PC-3 (cell line): Measurements from ENCODE around the gene KCNQ2. TPM values are rescaled to one million over a fixed set of nuclear protein-coding genes. Genes with fewer than 3 reads are reported as not detected.

Experiments
- ATAC-seq: fragments of 200-7000 bp; cut with Tn5 transposase; 2 replicates; pipeline ENCODE4 v1.9.1; 2020; ENCODE audit warnings: mild to moderate bottlenecking, moderate library complexity
- BruUV-seq: library from RNA; stranded (reverse); fragments of 400-500 nt; replicated peaks from 2 replicates; lab custom pipeline; 2021; lab: Mats Ljungman, UMichigan
- CTCF ChIA-PET: fragments of 300-600 bp; sonication (Branson Sonifier 250); formaldehyde crosslinking; loops from one replicate; lab custom pipeline; 2022; ENCODE audit warnings: antibody characterized with exemption; lab: Charles Lee
- POLR2A ChIA-PET: fragments of 300-600 bp; sonication (Branson Sonifier 250); formaldehyde crosslinking; loops from one replicate; lab custom pipeline; 2022; ENCODE audit warnings: antibody characterized with exemption; ENCODE audit not compliant: unreplicated experiment; lab: Charles Lee
- DNase-seq: peaks from one replicate; pipeline ENCODE4 v3.0.0-alpha.2; 2015
- H2AFZ ChIP-seq: fragments of 300-600 bp; sonication (generic); 2 replicates; pipeline ENCODE4 v1.6.0; 2016; ENCODE audit warnings: antibody characterized with exemption, low read length
- H3F3A ChIP-seq: fragments of 300-600 bp; sonication (generic); one replicate; pipeline ENCODE4 v1.6.0; 2017; ENCODE audit warnings: antibody characterized with exemption, low read length, control low read depth, mild to moderate bottlenecking; ENCODE audit not compliant: unreplicated experiment
- H3K27ac ChIP-seq: fragments of 300-600 bp; sonication (generic); 2 replicates; pipeline ENCODE4 v1.5.1; 2016; ENCODE audit warnings: mild to moderate bottlenecking, low read length
- H3K27me3 ChIP-seq: fragments of 300-600 bp; sonication (generic); 2 replicates; pipeline ENCODE4 v1.6.1; 2016; ENCODE audit warnings: low read length, mixed read lengths
- H3K36me3 ChIP-seq: fragments of 300-600 bp; sonication (generic); 2 replicates; pipeline ENCODE4 v1.6.1; 2016; ENCODE audit warnings: low read depth, mixed run types, low read length, mixed read lengths
- H3K4me1 ChIP-seq: fragments of 300-600 bp; sonication (generic); 2 replicates; pipeline ENCODE4 v1.5.1; 2016; ENCODE audit warnings: low read length; ENCODE audit not compliant: insufficient read depth
- H3K4me2 ChIP-seq: fragments of 300-600 bp; sonication (generic); 2 replicates; pipeline ENCODE4 v1.6.0; 2016; ENCODE audit warnings: low read length
- H3K4me3 ChIP-seq: fragments of 300-600 bp; sonication (generic); 2 replicates; pipeline ENCODE4 v1.5.1; 2016; ENCODE audit warnings: mild to moderate bottlenecking, low read length, mixed read lengths
- H3K79me2 ChIP-seq: fragments of 300-600 bp; sonication (generic); 2 replicates; pipeline ENCODE4 v1.6.1; 2017; ENCODE audit warnings: low read length, mixed read lengths
- H3K9ac ChIP-seq: fragments of 300-600 bp; sonication (generic); 2 replicates; pipeline ENCODE4 v1.6.0; 2016; ENCODE audit warnings: mild to moderate bottlenecking, low read length
- H3K9me2 ChIP-seq: fragments of 300-600 bp; sonication (generic); replicated peaks from 2 replicates; pipeline ENCODE4 v1.6.1; 2016; ENCODE audit warnings: mixed run types, low read length, mixed read lengths
- H3K9me3 ChIP-seq: fragments of 300-600 bp; sonication (generic); 2 replicates; pipeline ENCODE4 v1.6.1; 2016; ENCODE audit warnings: low read length, mixed read lengths
- H4K20me1 ChIP-seq: fragments of 300-600 bp; sonication (generic); 2 replicates; pipeline ENCODE4 v1.6.1; 2016; ENCODE audit warnings: low read length, mixed read lengths
- EZH2 ChIP-seq: fragments of 300-600 bp; sonication (generic); IDR thresholded peaks from one replicate; pipeline ENCODE4 v1.6.1; 2017; ENCODE audit warnings: antibody characterized with exemption, mild to moderate bottlenecking, low read length; ENCODE audit not compliant: unreplicated experiment
- EZH2phosphoT487 ChIP-seq: fragments of 300-600 bp; sonication (generic); IDR thresholded peaks from 2 replicates; pipeline ENCODE4 v1.6.1; 2018; ENCODE audit warnings: mild to moderate bottlenecking, antibody characterized with exemption, low read length, borderline replicate concordance
- intact Hi-C: fragments of 100-400 bp; cut with micrococcal nuclease; formaldehyde crosslinking; loops from 2 replicates; pipeline ENCODE4 v1.9.0; 2023
- total RNA-seq: library from RNA; depleted of rRNA; stranded (reverse); fragments of >200 nt; gene quantifications from 2 replicates; pipeline ENCODE4 v1.2.3, GENCODE V29; 2014
- TF ChIP-seq, protein P1 (sequence below): fragments of 300-600 bp; sonication (generic); conservative IDR thresholded peaks from 2 replicates; pipeline ENCODE4 v1.5.1; 2017; ENCODE audit warnings: antibody characterized with exemption, low read depth, mild to moderate bottlenecking, low read length

KCNQ2 gene
- total RNA-seq, 1 experiment from 2014 or later: not detected

DNA sequence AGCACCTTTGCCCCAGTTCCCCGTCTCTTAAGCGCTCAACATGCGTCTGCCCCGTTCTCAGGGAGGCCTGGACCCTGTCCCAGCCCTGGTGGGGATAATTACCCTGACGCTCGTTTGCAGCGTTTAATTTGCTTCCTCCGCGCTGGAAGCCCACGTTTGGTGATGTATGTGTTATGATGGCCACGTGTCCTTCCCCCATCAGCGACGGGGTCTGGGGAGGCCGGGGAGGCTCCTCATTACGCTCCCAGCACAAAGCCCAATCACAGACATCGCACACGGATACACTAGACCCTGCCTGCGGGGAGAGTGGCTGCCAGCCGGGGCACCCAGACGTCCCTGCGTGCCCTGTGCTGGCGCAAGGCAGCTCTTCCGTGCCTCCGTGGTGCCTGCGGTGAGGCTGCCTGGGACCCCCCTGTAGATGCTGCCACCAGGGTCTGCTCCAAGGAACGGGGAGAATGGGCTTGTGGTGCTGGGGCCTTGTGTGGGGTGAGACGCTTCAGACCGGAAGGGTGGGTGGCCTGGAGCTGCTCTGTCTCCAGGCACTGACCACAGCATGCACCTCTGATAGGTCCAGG is 101.1 kb downstream of the KCNQ2 start:
- ChIA-PET CTCF (no interaction called here), POLR2A (no interaction called here)
- H3F3A ChIP-seq: no peaks in the 10 kb centered on the region
- no peak for ATAC-seq
- H3K79me2 ChIP-seq: no peaks in the 10 kb centered on the region
- H3K9me2 ChIP-seq: no peaks in the 10 kb centered on the region
- BruUV-seq: no TSS peak
- no peaks in the 10 kb centered on the region for H3K9me3 ChIP-seq
- no peaks in the 10 kb centered on the region for H4K20me1 ChIP-seq
- DNase-seq: no peak
- no peak overlapping the region for H2AFZ ChIP-seq
- no peaks in the 10 kb centered on the region for H3K4me1 ChIP-seq
- H3K27me3 ChIP-seq: peaks cover 45% of the 10 kb centered on the region
- no peaks in the 10 kb centered on the region for H3K36me3 ChIP-seq
- no peak overlapping the region for H3K4me2 ChIP-seq
- no peak overlapping the region for H3K27ac ChIP-seq
- H3K4me3 ChIP-seq: no peak overlapping the region
- TF ChIP-seq EZH2 (no peak), EZH2phosphoT487 (no peak)
- TF ChIP-seq, protein P1, sequence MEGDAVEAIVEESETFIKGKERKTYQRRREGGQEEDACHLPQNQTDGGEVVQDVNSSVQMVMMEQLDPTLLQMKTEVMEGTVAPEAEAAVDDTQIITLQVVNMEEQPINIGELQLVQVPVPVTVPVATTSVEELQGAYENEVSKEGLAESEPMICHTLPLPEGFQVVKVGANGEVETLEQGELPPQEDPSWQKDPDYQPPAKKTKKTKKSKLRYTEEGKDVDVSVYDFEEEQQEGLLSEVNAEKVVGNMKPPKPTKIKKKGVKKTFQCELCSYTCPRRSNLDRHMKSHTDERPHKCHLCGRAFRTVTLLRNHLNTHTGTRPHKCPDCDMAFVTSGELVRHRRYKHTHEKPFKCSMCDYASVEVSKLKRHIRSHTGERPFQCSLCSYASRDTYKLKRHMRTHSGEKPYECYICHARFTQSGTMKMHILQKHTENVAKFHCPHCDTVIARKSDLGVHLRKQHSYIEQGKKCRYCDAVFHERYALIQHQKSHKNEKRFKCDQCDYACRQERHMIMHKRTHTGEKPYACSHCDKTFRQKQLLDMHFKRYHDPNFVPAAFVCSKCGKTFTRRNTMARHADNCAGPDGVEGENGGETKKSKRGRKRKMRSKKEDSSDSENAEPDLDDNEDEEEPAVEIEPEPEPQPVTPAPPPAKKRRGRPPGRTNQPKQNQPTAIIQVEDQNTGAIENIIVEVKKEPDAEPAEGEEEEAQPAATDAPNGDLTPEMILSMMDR: no peak
- intact Hi-C loops: no loop called here
- H3K9ac ChIP-seq: no peak overlapping the region

DNA sequence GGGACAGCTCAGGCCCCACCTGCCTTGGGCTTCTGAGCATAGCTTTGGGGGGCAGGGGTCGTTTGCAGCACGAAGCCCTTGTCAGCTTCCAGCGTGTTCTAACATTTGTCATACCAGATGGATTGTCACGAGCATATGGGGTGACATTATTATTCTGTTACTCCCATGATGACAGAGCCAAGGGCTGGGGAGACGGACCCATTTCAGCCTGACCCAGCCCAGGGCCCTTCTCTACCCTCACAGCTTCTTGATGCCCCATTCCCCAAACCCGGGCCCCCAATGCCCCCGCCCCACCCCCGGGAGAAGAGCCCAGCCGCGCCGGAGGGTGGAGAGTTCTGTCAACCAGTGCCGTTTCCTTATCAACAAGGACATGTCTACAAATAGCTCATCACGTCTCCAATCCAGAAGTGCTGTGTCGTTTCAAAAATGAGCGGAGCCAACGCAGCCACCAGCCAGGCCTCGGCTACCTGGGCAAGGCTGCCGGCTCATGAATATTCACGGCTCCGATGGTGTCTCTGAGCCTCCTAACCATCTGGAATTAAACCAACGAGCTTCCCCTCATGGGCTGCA is 101.8 kb downstream of the KCNQ2 start:
- H2AFZ ChIP-seq: no peak overlapping the region
- no peaks in the 10 kb centered on the region for H3K9me3 ChIP-seq
- H3K27ac ChIP-seq: no peak overlapping the region
- TF ChIP-seq EZH2phosphoT487 (no peak), EZH2 (no peak)
- TF ChIP-seq, protein P1: no peak
- no peaks in the 10 kb centered on the region for H3K4me1 ChIP-seq
- H3K79me2 ChIP-seq: no peaks in the 10 kb centered on the region
- intact Hi-C loops: no loop called here
- no peaks in the 10 kb centered on the region for H3K36me3 ChIP-seq
- no peaks in the 10 kb centered on the region for H3K9me2 ChIP-seq
- peaks cover 45% of the 10 kb centered on the region for H3K27me3 ChIP-seq
- no TSS peak for BruUV-seq
- ChIA-PET POLR2A (no interaction called here), CTCF (interaction anchor here (0.5 kb wide), 1 partner anchor 66 kb away, joined by 4 read pairs; no protein-coding TSS in a partner anchor)
- no peak overlapping the region for H3K4me2 ChIP-seq
- no peaks in the 10 kb centered on the region for H4K20me1 ChIP-seq
- ATAC-seq: no peak
- H3F3A ChIP-seq: no peaks in the 10 kb centered on the region
- H3K4me3 ChIP-seq: no peak overlapping the region
- DNase-seq: no peak
- no peak overlapping the region for H3K9ac ChIP-seq
